Right atrium auricular region (tissue), 2 donors: ENCODE data around the gene NOL4L. TPM values are rescaled to one million over a fixed set of nuclear protein-coding genes. Genes with fewer than 3 reads are reported as not detected.

Experiments
- DNase-seq: peaks from one replicate; pipeline ENCODE4 v3.0.0-alpha.2; 2019; ENCODE audit warnings: low spot score
- H3K27ac ChIP-seq, 2 donors: fragments of 200-600 bp; sonication (generic); 1 replicate in 1 of 2; 2 replicates in 1 of 2; pipeline ENCODE4 v1.5.1; 2016 to 2019
- H3K27me3 ChIP-seq, 2 donors: fragments of 200-600 bp; sonication (generic); one replicate each; pipeline versions ENCODE4 v1.5.1 to v1.6.0; 2017 to 2019
- H3K36me3 ChIP-seq: fragments of 200-600 bp; sonication (generic); one replicate; pipeline ENCODE4 v1.5.1; 2016
- H3K4me1 ChIP-seq, 2 donors: fragments of 200-600 bp; sonication (generic); one replicate each; pipeline versions ENCODE4 v1.5.1 to v1.6.0; 2017 to 2019
- H3K4me3 ChIP-seq, 2 donors: fragments of 200-600 bp; sonication (generic); 1 replicate in 1 of 2; 2 replicates in 1 of 2; pipeline ENCODE4 v1.5.1; 2017 to 2019; ENCODE audit warnings: mild to moderate bottlenecking in 1 of 2, moderate library complexity in 1 of 2
- H3K9me3 ChIP-seq, 2 donors: fragments of 200-600 bp; sonication (generic); one replicate each; pipeline ENCODE4 v1.5.1; 2019
- total RNA-seq, 2 donors: library from RNA; depleted of rRNA; stranded (reverse); fragments of >200 nt; gene quantifications; one replicate each; pipeline ENCODE4 v1.1.0, GENCODE V29; 2016
- TF ChIP-seq, protein P1 (sequence below), 2 donors: fragments of 200-600 bp; sonication (generic); IDR thresholded peaks; one replicate each; pipeline ENCODE4 v1.5.1; 2019; ENCODE audit warnings: antibody characterized with exemption in 2 of 2

The NOL4L gene
- total RNA-seq, 2 donors from 2014 or later, result 7.6 to 10.4 TPM

DNA sequence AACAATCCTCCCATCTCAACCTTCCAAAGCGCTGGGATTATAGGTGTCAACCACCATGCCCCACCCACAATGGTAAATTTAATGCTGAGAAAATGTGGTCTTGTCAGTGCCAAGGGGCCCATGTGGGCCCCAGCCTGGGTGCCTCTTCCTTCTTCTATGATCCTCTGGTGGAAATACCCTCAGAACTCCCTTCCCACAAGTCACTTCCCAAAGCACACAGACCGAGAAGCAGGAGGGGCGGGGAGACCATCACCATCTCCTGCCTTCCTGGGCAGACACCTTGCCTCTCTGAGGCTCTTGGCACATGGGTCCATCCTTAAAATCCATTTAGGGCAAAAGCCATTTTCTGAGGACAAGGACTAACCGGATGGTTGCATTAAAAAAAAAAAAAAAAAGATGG lies 59.0 kb downstream of the NOL4L start:
- no peak for DNase-seq
- H3K4me3 ChIP-seq, result no peak overlapping the region
- no peaks in the 10 kb centered on the region for H3K9me3 ChIP-seq
- H3K36me3 ChIP-seq, result no peaks in the 10 kb centered on the region
- H3K4me1 ChIP-seq, result peaks cover 0 to 68% of the 10 kb centered on the region in 2 donors
- no peak overlapping the region for H3K27ac ChIP-seq
- TF ChIP-seq, protein P1, sequence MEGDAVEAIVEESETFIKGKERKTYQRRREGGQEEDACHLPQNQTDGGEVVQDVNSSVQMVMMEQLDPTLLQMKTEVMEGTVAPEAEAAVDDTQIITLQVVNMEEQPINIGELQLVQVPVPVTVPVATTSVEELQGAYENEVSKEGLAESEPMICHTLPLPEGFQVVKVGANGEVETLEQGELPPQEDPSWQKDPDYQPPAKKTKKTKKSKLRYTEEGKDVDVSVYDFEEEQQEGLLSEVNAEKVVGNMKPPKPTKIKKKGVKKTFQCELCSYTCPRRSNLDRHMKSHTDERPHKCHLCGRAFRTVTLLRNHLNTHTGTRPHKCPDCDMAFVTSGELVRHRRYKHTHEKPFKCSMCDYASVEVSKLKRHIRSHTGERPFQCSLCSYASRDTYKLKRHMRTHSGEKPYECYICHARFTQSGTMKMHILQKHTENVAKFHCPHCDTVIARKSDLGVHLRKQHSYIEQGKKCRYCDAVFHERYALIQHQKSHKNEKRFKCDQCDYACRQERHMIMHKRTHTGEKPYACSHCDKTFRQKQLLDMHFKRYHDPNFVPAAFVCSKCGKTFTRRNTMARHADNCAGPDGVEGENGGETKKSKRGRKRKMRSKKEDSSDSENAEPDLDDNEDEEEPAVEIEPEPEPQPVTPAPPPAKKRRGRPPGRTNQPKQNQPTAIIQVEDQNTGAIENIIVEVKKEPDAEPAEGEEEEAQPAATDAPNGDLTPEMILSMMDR (IDR thresholded peaks at IDR 0.05), result no peak
- H3K27me3 ChIP-seq, result no peaks in the 10 kb centered on the region

DNA sequence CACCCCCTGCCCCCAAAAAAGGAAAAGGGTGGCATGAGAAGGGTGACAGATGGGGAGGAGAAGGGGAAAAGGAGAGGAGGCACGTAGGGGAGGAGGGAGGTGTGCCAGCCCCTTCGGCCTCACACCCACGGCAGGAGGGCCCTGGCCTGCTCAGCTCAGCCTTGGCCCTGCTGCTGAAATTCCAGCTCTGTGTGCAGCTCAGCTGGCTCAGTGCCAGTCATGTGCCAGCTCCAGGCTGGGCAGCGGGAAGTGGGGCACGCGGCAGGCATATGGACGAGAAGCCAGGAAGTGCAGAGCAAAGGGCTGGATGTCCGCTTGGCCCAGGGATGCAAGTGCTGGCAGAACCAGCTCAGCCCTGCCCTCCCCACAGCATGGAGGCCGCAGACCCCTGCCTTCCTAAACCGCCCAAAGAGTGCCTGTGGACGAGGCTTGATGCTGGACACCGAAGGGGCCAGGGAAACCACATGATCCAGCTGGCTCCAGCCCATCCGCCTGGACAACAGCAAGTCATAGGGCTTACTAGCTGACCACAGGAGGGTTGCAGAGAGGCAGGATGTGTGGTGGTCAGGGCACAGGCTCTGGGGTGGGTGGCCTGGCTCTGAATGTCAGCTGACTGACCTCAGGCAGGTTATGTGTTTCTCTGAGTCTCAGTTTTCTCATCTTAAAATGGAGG lies 60.2 kb downstream of the NOL4L start:
- Histone ChIP-seq H3K27ac (peak overlapping the region; percentile 41 to 48), H3K27me3 (no peaks in the 10 kb centered on the region), H3K36me3 (no peaks in the 10 kb centered on the region), H3K4me3 (no peak overlapping the region), H3K9me3 (no peaks in the 10 kb centered on the region), H3K4me1 (peaks cover 0 to 68% of the 10 kb centered on the region in 2 donors)
- DNase-seq, result peak; percentile 69
- TF ChIP-seq, protein P1 (IDR thresholded peaks at IDR 0.05), result no peak

DNA sequence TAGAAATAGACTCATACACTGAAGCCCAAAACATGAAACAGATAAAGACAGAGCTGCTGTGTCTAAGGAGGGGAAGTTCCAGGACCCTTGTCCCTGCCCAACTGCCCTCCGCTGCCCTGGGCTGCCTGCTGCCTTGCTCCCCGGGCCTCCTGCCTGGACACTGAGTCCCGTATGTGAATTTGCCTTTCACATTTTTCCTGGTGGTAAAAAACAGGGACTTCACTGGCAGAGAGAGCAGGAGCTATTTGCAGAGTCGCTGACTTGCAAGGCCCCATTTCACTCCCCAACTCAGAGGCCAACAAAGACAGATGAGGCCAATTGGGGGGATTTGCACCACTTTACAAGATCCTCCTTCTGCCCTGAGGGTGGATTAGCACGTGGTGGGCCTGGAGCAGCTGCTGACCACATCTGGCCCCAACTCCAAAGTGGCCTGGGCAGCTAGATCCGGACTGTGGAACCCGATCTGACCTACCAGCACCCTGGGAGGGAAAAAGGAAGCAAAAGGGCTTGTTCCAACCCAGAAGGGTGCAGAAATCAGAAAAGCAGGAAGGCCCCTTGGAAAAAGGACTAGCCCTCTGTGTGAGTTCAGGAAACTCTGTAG lies 61.4 kb downstream of the NOL4L start:
- H3K27ac ChIP-seq, result peak overlapping the region in 1 of 2 donors; percentile 1
- H3K9me3 ChIP-seq, result no peaks in the 10 kb centered on the region
- TF ChIP-seq, protein P1 (IDR thresholded peaks at IDR 0.05), result no peak
- H3K36me3 ChIP-seq, result no peaks in the 10 kb centered on the region
- no peak for DNase-seq
- H3K4me1 ChIP-seq, result peaks cover 0 to 62% of the 10 kb centered on the region in 2 donors
- H3K4me3 ChIP-seq, result no peak overlapping the region
- no peaks in the 10 kb centered on the region for H3K27me3 ChIP-seq

DNA sequence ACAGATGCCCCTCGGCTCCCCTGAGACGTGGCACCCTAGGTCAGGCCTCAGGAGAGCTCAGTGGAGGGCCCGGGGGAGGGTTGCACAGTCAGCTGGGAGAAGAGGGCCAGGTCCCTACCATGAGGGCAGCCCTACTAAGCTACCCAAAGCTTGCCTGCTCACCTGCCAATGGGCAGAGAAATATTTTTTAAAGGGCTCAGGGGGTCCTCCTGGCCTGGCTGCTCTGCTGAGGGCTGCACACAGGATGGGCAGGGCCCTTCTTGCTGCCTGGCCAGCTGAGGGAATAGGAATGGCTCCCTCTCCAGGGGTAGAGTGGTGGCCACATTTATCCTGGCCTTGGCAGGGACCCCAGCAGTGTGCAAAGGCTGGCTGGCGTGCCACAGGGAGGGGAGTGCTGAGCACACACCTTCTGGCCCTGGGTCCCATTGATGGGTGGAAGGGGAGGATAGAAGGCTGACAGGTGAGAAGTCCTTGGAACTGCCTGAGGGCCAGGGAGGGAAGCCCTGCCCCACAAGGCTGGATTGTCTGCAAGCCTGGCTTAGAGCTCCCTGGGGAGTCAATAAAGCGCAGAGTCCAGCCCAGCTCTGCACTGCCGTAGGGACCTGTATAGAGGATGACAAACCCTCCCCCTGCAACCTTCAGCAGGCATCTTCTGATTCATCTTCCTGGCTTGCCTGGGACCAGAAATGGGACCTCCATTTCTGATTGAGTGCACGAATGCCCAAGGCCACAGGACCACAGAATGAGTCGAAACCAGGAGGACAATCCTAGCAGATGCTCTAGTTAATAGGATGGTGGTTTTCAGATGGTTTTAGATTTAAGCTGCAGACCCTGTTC lies 62.1 kb downstream of the NOL4L start:
- Histone ChIP-seq H3K27me3 (no peaks in the 10 kb centered on the region), H3K4me1 (peaks cover 0 to 62% of the 10 kb centered on the region in 2 donors), H3K4me3 (no peak overlapping the region), H3K27ac (no peak overlapping the region), H3K36me3 (no peaks in the 10 kb centered on the region), H3K9me3 (no peaks in the 10 kb centered on the region)
- TF ChIP-seq, protein P1 (IDR thresholded peaks at IDR 0.05), result no peak
- DNase-seq, result no peak

DNA sequence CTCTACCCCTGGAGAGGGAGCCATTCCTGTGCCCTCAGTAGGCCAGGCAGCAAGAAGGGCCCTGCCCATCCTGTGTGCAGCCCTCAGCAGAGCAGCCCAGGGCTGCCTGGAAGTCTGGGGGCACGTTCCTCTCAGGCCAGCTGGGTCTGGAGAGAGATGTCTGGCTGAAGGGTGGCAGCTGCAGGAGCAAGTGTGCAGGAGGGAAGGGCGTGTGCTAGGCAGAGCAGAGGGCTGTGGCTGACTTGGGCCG lies 62.7 kb downstream of the NOL4L start:
- Histone ChIP-seq H3K9me3 (no peaks in the 10 kb centered on the region), H3K4me1 (peaks cover 0 to 62% of the 10 kb centered on the region in 2 donors), H3K36me3 (no peaks in the 10 kb centered on the region), H3K27me3 (no peaks in the 10 kb centered on the region), H3K27ac (no peak overlapping the region), H3K4me3 (no peak overlapping the region)
- DNase-seq, result no peak
- TF ChIP-seq, protein P1 (IDR thresholded peaks at IDR 0.05), result no peak
